Fibroblast of lung (primary cell): ENCODE measurements around the gene C7orf57. TPM values are rescaled to one million over a fixed set of nuclear protein-coding genes. Genes with fewer than 3 reads are reported as not detected.

Source experiments
- DNase-seq, 2 donors: peaks; one replicate each; pipeline versions ENCODE4 v3.0.0 to v3.0.0-alpha.2; 2010; ENCODE audit warnings: low read depth in 2 of 2
- H2AFZ ChIP-seq: 2 replicates; pipeline ENCODE4 v1.5.1; 2012; ENCODE audit warnings: low read length, control low read depth, inconsistent platforms
- H3K27ac ChIP-seq: 2 replicates; pipeline ENCODE4 v1.5.1; 2011; ENCODE audit warnings: low read length, control low read depth; ENCODE audit not compliant: insufficient read depth
- H3K27me3 ChIP-seq: 2 replicates; pipeline ENCODE4 v1.5.1; 2011; ENCODE audit warnings: mild to moderate bottlenecking, low read length; ENCODE audit not compliant: control insufficient read depth, insufficient read depth
- H3K36me3 ChIP-seq: 2 replicates; pipeline ENCODE4 v1.5.1; 2011; ENCODE audit warnings: low read length; ENCODE audit not compliant: control insufficient read depth, insufficient read depth
- H3K4me1 ChIP-seq: 2 replicates; pipeline ENCODE4 v1.5.1; 2011; ENCODE audit warnings: low read length; ENCODE audit not compliant: control insufficient read depth, insufficient read depth; ENCODE audit errors: extremely low read depth
- H3K4me2 ChIP-seq: 2 replicates; pipeline ENCODE4 v1.5.1; 2011; ENCODE audit warnings: low read length, control low read depth; ENCODE audit not compliant: insufficient read depth; ENCODE audit errors: extremely low read depth
- H3K4me3 ChIP-seq, 4 experiments: fragments of 200-600 bp in 1 of 4; sonication (generic) in 1 of 4; replicated peaks in 1 of 4; 2 replicates each; pipeline ENCODE4 v1.5.1; 2011 to 2016; ENCODE audit warnings: low read length in 4 of 4, low read depth in 3 of 4, mild to moderate bottlenecking in 3 of 4, control low read depth in 2 of 4, inconsistent platforms in 1 of 4, mixed read lengths in 1 of 4; ENCODE audit not compliant: insufficient read depth in 1 of 4; ENCODE audit errors: control extremely low read depth in 1 of 4
- H3K79me2 ChIP-seq: 2 replicates; pipeline ENCODE4 v1.5.1; 2012; ENCODE audit warnings: mild to moderate bottlenecking, low read length, inconsistent platforms; ENCODE audit not compliant: control insufficient read depth, insufficient read depth
- H3K9ac ChIP-seq: 2 replicates; pipeline ENCODE4 v1.5.1; 2011; ENCODE audit warnings: mild to moderate bottlenecking, low read length, control low read depth; ENCODE audit not compliant: insufficient read depth
- H3K9me3 ChIP-seq: 2 replicates; pipeline ENCODE4 v1.5.1; 2012; ENCODE audit warnings: low read depth, low read length; ENCODE audit not compliant: control insufficient read depth, insufficient read depth
- H4K20me1 ChIP-seq: 2 replicates; pipeline ENCODE4 v1.5.1; 2011; ENCODE audit warnings: low read length; ENCODE audit not compliant: control insufficient read depth, insufficient read depth; ENCODE audit errors: extremely low read depth
- CTCF ChIP-seq, 2 donors: IDR thresholded peaks in 1 of 2; conservative IDR thresholded peaks in 1 of 2; 1 replicate in 1 of 2; 2 replicates in 1 of 2; pipeline ENCODE4 v1.5.1; 2011 to 2012; ENCODE audit warnings: low read length in 2 of 2, control low read depth in 1 of 2, inconsistent platforms in 1 of 2, low read depth in 1 of 2, mild to moderate bottlenecking in 1 of 2
- EZH2 ChIP-seq: IDR thresholded peaks from 2 replicates; pipeline ENCODE4 v1.5.1; 2012; ENCODE audit warnings: low read length, control low read depth, mild to moderate bottlenecking; ENCODE audit errors: missing control alignments
- polyA plus RNA-seq, 2 donors: library from polyadenylated mRNA; depleted of rRNA in 1 of 2; stranded (reverse) in 1 of 2; unstranded in 1 of 2; fragments of >200 nt; gene quantifications; 2 replicates each; pipeline ENCODE4 v1.2.1, GENCODE V29; 2011 to 2012; ENCODE audit warnings: missing spikeins in 1 of 2
- total RNA-seq: library from RNA; depleted of rRNA; stranded (reverse); fragments of >200 nt; gene quantifications from 2 replicates; pipeline ENCODE4 v1.2.1, GENCODE V29; 2014

C7orf57 gene
- total and polyA plus RNA-seq, 2 donors (not counting 1 experiment from before 2014, with no cell fraction given): not detected

DNA sequence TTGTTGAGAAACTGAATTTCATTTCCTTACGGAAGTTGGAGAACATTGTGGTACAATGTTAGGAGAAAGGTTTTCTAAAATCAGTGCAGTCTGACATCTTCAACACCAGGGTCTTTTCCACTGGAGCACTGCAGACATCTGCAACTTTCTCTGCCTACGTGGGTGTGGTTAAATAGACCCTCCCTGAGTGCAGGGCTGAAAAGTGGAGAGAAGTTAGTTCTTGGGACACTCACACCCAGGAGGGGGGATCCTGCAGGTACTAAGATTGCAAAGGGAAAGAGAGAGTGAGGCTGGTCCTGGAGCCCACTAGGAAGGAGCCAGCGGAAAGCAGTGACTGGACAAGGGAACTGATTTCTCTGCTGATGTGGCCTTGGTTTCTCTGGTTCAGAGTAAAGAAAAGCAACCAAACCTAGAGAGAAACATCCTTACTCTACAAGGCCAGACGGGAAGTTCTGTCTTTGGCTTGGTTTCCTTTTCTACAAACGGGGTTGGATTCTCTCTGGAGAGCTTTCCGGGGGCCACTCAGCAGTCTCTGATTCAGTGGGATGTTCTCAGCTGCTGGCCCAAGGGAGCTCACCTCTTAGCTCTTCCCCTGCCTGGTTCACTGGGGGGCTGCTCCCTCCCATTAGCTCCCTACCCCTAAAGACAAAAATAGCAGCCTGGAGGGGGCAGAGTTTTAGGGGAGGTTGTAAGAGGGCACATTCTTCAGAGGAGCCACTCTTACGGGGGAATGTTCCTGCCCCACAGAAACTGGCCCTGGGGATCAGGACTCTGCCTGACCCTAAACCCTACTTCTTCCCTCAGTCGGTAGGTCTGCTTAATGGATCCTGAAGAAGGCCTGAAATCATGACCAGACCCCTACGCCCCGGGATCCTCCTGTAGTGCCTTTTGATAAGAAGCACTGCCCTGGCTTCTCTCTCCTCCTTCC is 56.4 kb downstream of the C7orf57 start:
- no peaks in the 10 kb centered on the region for H3K27me3 ChIP-seq
- H3K9ac ChIP-seq: no peak overlapping the region
- no peaks in the 10 kb centered on the region for H3K9me3 ChIP-seq
- H3K4me1 ChIP-seq: peaks cover 12% of the 10 kb centered on the region
- H3K27ac ChIP-seq: no peak overlapping the region
- H4K20me1 ChIP-seq: no peaks in the 10 kb centered on the region
- DNase-seq: no peak
- peaks cover 4% of the 10 kb centered on the region for H3K36me3 ChIP-seq
- TF ChIP-seq CTCF (conservative IDR thresholded peaks at IDR 0.05 in 1 of 2, IDR thresholded peaks at IDR 0.05 in 1 of 2; ENCODE audit: low read depth in 1 of 2, low read length in 2 of 2) (no peak), EZH2 (no peak)
- no peak overlapping the region for H3K4me3 ChIP-seq
- no peak overlapping the region for H2AFZ ChIP-seq
- no peak overlapping the region for H3K4me2 ChIP-seq
- H3K79me2 ChIP-seq: no peaks in the 10 kb centered on the region

- Histone ChIP-seq H3K27me3 (no peaks in the 10 kb centered on the region), H2AFZ (no peak overlapping the region), H3K4me1 (peaks cover 9% of the 10 kb centered on the region), H3K9ac (no peak overlapping the region), H3K4me2 (peak overlapping the region; percentile 63), H3K79me2 (no peaks in the 10 kb centered on the region), H3K27ac (no peak overlapping the region), H3K4me3 (no peak overlapping the region), H3K36me3 (peaks cover 4% of the 10 kb centered on the region), H4K20me1 (no peaks in the 10 kb centered on the region), H3K9me3 (no peaks in the 10 kb centered on the region)
- DNase-seq: peak; percentile 51 to 87
- TF ChIP-seq CTCF (conservative IDR thresholded peaks at IDR 0.05 in 1 of 2, IDR thresholded peaks at IDR 0.05 in 1 of 2; ENCODE audit: low read depth in 1 of 2, low read length in 2 of 2): no peak
- no peak for TF ChIP-seq EZH2
Measured at GRCh38 chr7:48094861-48095293, 59.5 kb downstream of the C7orf57 start.

- Histone ChIP-seq H3K4me2 (no peak overlapping the region), H3K9me3 (no peaks in the 10 kb centered on the region), H3K4me1 (peaks cover 9% of the 10 kb centered on the region), H3K79me2 (no peaks in the 10 kb centered on the region), H3K36me3 (peaks cover 4% of the 10 kb centered on the region), H3K27ac (no peak overlapping the region), H3K4me3 (no peak overlapping the region), H3K27me3 (no peaks in the 10 kb centered on the region), H4K20me1 (no peaks in the 10 kb centered on the region), H2AFZ (no peak overlapping the region), H3K9ac (no peak overlapping the region)
- no peak for DNase-seq
- TF ChIP-seq EZH2: no peak
- no peak for TF ChIP-seq CTCF (conservative IDR thresholded peaks at IDR 0.05 in 1 of 2, IDR thresholded peaks at IDR 0.05 in 1 of 2; ENCODE audit: low read depth in 1 of 2, low read length in 2 of 2)
Measured at GRCh38 chr7:48096273-48096672, 60.9 kb downstream of the C7orf57 start.
